Calu3 (cell line): Measurements from ENCODE around the gene TEAD1. TPM values are rescaled to one million over a fixed set of nuclear protein-coding genes. Genes with fewer than 3 reads are reported as not detected.

Experiments
- BruUV-seq: library from RNA; stranded (reverse); fragments of 400-500 nt; replicated peaks from 2 replicates; lab custom pipeline; 2021; lab: Mats Ljungman, UMichigan
- CTCF ChIA-PET: fragments of 300-600 bp; sonication (Branson Sonifier 250); formaldehyde crosslinking; loops from one replicate; lab custom pipeline; 2022; ENCODE audit warnings: antibody characterized with exemption; lab: Charles Lee
- DNase-seq: peaks from one replicate; pipeline ENCODE4 v3.0.0; 2022
- H3K27ac Mint-ChIP-seq: one replicate; pipeline ENCODE4 v1.8.0; 2022; ENCODE audit warnings: mixed read lengths; ENCODE audit not compliant: unreplicated experiment
- H3K27me3 Mint-ChIP-seq: one replicate; pipeline ENCODE4 v1.8.0; 2022; ENCODE audit warnings: mixed read lengths; ENCODE audit not compliant: unreplicated experiment
- H3K36me3 Mint-ChIP-seq: one replicate; pipeline ENCODE4 v1.8.0; 2022; ENCODE audit warnings: mild to moderate bottlenecking, moderate library complexity, mixed read lengths; ENCODE audit not compliant: insufficient read depth, unreplicated experiment
- H3K4me1 Mint-ChIP-seq: one replicate; pipeline ENCODE4 v1.8.0; 2022; ENCODE audit warnings: mild to moderate bottlenecking, low read depth, mixed read lengths; ENCODE audit not compliant: unreplicated experiment
- H3K4me3 Mint-ChIP-seq: one replicate; pipeline ENCODE4 v1.8.0; 2022; ENCODE audit warnings: mild to moderate bottlenecking, low read depth, moderate library complexity, mixed read lengths; ENCODE audit not compliant: unreplicated experiment
- H3K9me3 Mint-ChIP-seq: one replicate; pipeline ENCODE4 v1.8.0; 2022; ENCODE audit warnings: low read depth, mixed read lengths; ENCODE audit not compliant: unreplicated experiment
- CTCF ChIP-seq: fragments of 200-600 bp; IDR thresholded peaks from one replicate; pipeline ENCODE4 v1.8.0; 2022; ENCODE audit warnings: antibody characterized with exemption; ENCODE audit not compliant: unreplicated experiment
- intact Hi-C: fragments of 100-400 bp; cut with micrococcal nuclease; formaldehyde crosslinking; loops from one replicate; pipeline ENCODE4 v1.10.0; 2022; ENCODE audit not compliant: unreplicated experiment
- total RNA-seq: library from RNA; stranded (reverse); gene quantifications from 2 replicates; pipeline ENCODE4 v1.2.3, GENCODE V29; 2022

TEAD1 gene
- total RNA-seq, 1 experiment from 2014 or later: 104 TPM

- Mint-ChIP-seq H3K27ac (peak overlapping the region; percentile 99), H3K4me3 (peak overlapping the region; percentile 66), H3K4me1 (peaks cover 98% of the 10 kb centered on the region), H3K27me3 (no peaks in the 10 kb centered on the region), H3K36me3 (peaks cover 50% of the 10 kb centered on the region), H3K9me3 (no peaks in the 10 kb centered on the region)
- no peak for DNase-seq
- intact Hi-C loops: loop anchor here (2.0 to 10.0 kb wide), 6 partner anchors 50 to 197 kb away; no protein-coding TSS in a partner anchor
- CTCF ChIA-PET: interaction anchor here (1.7 kb wide), 1 partner anchor 41 kb away, joined by 6 read pairs; no protein-coding TSS in a partner anchor
- no peak for TF ChIP-seq CTCF
- no TSS peak for BruUV-seq
Measured at GRCh38 chr11:12801976-12802375, 127.8 kb downstream of the TEAD1 start.

- TF ChIP-seq CTCF: no peak
- Mint-ChIP-seq H3K36me3 (peaks cover 50% of the 10 kb centered on the region), H3K27me3 (no peaks in the 10 kb centered on the region), H3K27ac (peak overlapping the region; percentile 99), H3K4me1 (peaks cover 99% of the 10 kb centered on the region), H3K9me3 (no peaks in the 10 kb centered on the region), H3K4me3 (peak overlapping the region; percentile 66)
- DNase-seq: peak; percentile 93
- CTCF ChIA-PET: interaction anchor here (0.5 to 2.1 kb wide), 13 partner anchors 10 to 1652 kb away, joined by 3 to 14 read pairs (median 3); no protein-coding TSS in a partner anchor
- intact Hi-C loops: loop anchor here (2.0 to 10.0 kb wide), 6 partner anchors 50 to 198 kb away; no protein-coding TSS in a partner anchor
- BruUV-seq: no TSS peak
Measured at GRCh38 chr11:12802418-12803085, 128.3 kb downstream of the TEAD1 start.

- Mint-ChIP-seq H3K27ac (peak overlapping the region; percentile 99), H3K36me3 (peaks cover 50% of the 10 kb centered on the region), H3K27me3 (no peaks in the 10 kb centered on the region), H3K9me3 (no peaks in the 10 kb centered on the region), H3K4me1 (peaks cover 99% of the 10 kb centered on the region), H3K4me3 (peak overlapping the region; percentile 66)
- intact Hi-C loops: loop anchor here (2.0 to 10.0 kb wide), 6 partner anchors 51 to 198 kb away; no protein-coding TSS in a partner anchor
- no peak for DNase-seq
- no peak for TF ChIP-seq CTCF
- CTCF ChIA-PET: interaction anchor here (0.5 to 2.1 kb wide), 15 partner anchors 10 to 1651 kb away, joined by 3 to 14 read pairs (median 3); no protein-coding TSS in a partner anchor
- BruUV-seq: no TSS peak
Measured at GRCh38 chr11:12803086-12803826, 129.0 kb downstream of the TEAD1 start.

- TF ChIP-seq CTCF: no peak
- H3K27ac Mint-ChIP-seq: peak overlapping the region; percentile 41
- H3K27me3 Mint-ChIP-seq: no peaks in the 10 kb centered on the region
- no peak for DNase-seq
- H3K36me3 Mint-ChIP-seq: peaks cover 28% of the 10 kb centered on the region
- CTCF ChIA-PET: no interaction called here
- intact Hi-C loops: loop anchor here (10.0 kb wide), 1 partner anchor 201 kb away; no protein-coding TSS in a partner anchor
- H3K9me3 Mint-ChIP-seq: no peaks in the 10 kb centered on the region
- H3K4me1 Mint-ChIP-seq: peaks cover 77% of the 10 kb centered on the region
- no TSS peak for BruUV-seq
- H3K4me3 Mint-ChIP-seq: no peak overlapping the region
Measured at GRCh38 chr11:12806113-12806512, 131.9 kb downstream of the TEAD1 start.
